HFF-Myc (cell line): Measurements from ENCODE around the gene PDK2.
A peak's percentile ranks its signal among the peaks of the same experiment; 100 is the strongest.

ENCODE experiments used
- DNase-seq: peaks from one replicate; pipeline ENCODE4 v3.0.0-alpha.2; 2011; ENCODE audit warnings: low read depth; ENCODE audit errors: extremely low read depth
- H3K4me3 ChIP-seq: replicated peaks from 2 replicates; pipeline ENCODE4 v1.5.1; 2011; ENCODE audit warnings: low read depth, mild to moderate bottlenecking, control low read depth, low read length
- TF ChIP-seq, protein P1 (sequence below): IDR thresholded peaks from 2 replicates; pipeline ENCODE4 v1.5.1; 2012; ENCODE audit warnings: mild to moderate bottlenecking, low read depth, low read length, control low read depth; ENCODE audit errors: missing control alignments

PDK2 gene

GRCh38 chr17:50094753-50095619 is at the start of gene PDK2:
Gene PDK2 (plus strand): TSS chr17:50095351. CDS start chr17:50095436, 85 bp downstream.
- H3K4me3 ChIP-seq: peak within 1 kb of the TSS; percentile 63
- DNase-seq: peak; percentile 65
- TF ChIP-seq, protein P1, sequence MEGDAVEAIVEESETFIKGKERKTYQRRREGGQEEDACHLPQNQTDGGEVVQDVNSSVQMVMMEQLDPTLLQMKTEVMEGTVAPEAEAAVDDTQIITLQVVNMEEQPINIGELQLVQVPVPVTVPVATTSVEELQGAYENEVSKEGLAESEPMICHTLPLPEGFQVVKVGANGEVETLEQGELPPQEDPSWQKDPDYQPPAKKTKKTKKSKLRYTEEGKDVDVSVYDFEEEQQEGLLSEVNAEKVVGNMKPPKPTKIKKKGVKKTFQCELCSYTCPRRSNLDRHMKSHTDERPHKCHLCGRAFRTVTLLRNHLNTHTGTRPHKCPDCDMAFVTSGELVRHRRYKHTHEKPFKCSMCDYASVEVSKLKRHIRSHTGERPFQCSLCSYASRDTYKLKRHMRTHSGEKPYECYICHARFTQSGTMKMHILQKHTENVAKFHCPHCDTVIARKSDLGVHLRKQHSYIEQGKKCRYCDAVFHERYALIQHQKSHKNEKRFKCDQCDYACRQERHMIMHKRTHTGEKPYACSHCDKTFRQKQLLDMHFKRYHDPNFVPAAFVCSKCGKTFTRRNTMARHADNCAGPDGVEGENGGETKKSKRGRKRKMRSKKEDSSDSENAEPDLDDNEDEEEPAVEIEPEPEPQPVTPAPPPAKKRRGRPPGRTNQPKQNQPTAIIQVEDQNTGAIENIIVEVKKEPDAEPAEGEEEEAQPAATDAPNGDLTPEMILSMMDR: no peak

DNA sequence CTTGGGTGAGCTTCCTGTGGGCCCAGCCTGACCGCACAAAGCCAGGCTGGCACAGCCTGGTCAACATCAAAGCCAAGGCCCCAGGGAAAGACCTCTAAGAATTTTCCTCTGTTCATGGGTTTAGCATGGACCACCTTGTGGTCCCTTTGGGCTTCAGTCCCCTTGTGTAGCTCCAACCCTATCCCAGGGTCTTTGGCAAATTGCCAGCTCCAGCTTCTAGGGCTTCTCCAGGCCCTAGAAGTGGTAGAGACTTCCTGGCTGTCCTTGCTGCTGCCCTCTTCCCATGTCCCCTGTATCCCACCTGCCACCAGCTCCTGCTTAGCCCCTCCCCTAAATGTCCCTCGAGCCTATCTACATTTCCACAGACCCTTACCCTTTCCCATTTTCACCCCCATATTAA is 49.0 kb upstream of the PDK2 start:
- TF ChIP-seq, protein P1: no peak
- no peak overlapping the region for H3K4me3 ChIP-seq

GRCh38 chr17:50046667-50047066 is 48.5 kb upstream of the PDK2 start:
- no peak overlapping the region for H3K4me3 ChIP-seq
- TF ChIP-seq, protein P1: no peak
- no peak for DNase-seq

More for the DNA sequence above, 49.0 kb upstream of the PDK2 start:
- DNase-seq: no peak

- no peak for DNase-seq
- H3K4me3 ChIP-seq: no peak overlapping the region
- TF ChIP-seq, protein P1: no peak
Measured at GRCh38 chr17:50047083-50047482, 48.1 kb upstream of the PDK2 start.

GRCh38 chr17:50047488-50048126 is 47.5 kb upstream of the PDK2 start:
- H3K4me3 ChIP-seq: no peak overlapping the region
- DNase-seq: no peak
- TF ChIP-seq, protein P1: no peak

DNA sequence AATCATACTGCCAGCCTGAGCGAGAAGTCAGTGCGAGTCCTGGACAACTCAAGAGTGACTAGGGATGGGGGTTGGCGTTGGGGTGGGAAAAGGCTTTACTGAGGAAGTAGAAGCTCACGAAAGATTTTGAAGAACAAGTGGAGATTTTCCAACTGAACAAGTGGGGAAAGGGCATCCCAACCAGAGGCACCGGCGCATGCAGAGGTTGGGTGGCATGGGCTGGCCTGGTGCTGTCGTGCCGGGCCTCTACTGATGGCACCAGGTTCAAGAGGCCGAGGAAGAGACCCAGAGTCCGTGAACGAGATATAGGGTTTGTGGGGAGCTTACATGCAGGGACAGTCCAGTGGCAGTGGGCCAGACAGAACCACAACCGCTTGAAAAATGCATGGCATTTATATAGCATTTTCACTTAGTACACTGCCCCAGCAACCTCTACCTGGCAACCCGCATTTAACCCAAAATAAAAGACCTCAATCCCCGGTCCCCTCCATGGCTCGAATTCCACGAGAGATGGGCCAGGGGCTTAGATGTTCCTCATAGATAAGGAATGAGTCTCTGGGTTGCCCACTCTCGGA is 46.9 kb upstream of the PDK2 start:
- no peak for DNase-seq
- TF ChIP-seq, protein P1: no peak
- no peak overlapping the region for H3K4me3 ChIP-seq
